Measurements from ENCODE around the gene SH2D3C.
"Not testable (repeated sequence)": the region's sequence is repeated elsewhere in the genome, so short reads cannot be mapped to it uniquely, and the experiment has no call there.

Gene SH2D3C

DNA sequence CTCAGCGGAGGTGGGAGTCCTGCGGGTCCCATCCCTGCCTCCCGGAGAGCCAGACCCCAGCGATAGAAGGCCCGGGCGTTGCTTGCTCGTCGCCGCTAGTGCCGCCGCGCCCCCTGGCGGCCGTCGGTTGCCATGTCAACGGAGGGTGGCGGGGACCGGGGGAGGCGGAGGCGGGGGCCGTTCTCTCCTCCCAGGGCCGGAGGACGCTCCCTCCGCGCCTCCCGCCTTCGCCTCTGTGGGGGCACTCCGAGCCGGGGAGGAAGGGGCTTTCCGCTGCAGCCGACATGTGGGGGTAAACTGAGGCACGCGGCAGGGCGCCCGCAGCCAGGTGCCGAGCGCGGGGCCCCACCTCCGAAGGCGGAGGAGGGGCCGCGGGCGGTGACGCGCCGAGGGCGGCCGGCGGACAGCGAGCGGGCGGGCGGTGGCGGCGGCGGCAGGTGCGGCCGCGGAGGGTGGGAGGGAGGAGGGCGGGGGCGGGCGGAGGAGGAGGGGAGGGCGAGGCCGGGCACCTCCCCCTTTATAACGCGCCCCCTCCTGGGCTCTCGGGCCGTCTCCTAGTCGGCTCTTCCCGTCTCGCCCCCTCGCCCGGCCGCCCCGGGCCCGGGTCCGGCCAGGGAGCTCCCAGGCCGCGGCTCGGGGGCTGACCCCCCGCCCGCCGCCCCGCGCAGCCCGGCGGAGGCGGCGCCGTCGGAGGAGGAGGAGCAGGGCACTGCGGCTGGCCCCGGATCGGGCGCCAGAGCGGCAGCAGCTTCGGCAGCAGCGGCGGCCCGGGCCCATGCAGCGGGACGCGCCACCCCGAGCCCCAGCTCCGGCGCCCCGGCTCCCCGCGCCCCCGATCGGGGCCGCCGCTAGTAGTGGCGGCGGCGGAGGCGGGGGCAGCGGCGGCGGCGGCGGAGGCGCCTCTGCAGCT, 6.8 kb upstream of the SH2D3C start:
- peak; percentile 78 for DNase-seq

DNA sequence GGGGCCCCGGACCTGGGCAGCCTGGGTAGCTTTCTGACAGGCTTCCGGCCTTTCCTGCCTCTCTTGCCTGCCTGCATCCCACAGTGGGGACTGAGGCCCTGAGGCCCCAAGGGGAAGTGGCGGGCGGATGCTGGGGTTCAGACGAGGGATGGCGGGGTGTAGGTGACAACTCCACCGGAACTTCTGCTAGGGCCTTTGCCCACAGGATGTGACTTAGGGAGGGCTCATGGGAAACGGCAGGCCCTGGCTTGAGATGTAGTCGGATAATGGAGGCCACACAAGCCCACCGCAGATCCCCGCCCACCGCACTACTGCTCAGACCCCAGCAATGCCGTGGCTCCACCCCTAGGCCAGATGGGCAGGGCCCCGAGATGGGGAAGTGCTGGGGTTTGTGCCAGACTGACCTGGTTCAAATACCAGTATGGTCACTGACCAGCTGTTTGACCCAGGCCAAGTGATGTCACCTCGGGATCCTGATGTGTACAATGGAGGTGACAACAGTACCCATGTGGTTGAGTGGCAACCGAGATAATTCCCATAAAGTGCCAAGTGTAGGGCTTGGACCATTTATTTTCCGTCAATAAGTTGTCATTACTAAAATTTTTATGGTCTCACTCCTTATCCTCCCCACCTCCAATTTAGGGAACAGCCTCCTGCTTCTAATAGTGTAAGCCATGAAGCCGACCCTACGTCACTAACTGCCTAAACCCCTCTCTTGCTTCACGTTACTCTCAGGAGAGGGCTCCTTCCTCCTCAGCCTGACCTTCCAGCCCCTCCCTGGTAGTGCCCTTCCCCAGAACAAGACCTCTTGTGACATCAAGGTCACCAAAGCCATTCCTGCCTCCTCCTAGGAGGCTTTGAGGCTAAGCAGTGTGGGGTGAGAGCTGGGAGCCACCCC, 4.9 kb upstream of the SH2D3C start:
- peak; percentile 86 for DNase-seq

DNA sequence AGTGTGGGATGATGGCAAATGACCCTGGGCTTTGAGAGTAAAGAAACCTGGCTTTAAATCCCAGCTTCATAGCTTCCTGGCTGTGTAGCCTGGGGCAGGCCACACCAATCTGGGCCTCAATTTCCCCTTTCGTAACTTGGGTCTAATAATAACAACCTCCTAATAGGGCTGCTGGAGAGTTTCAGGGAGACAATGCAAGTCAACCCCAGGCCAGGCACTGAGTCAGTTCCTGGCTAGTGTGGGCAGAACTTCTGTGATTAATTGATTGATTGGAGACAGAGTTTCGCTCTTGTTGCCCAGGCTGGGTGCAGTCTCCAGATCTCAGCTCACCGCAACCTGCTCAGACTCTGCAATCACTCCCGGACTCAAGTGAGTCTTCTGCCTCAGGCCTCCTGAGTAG, 3.3 kb upstream of the SH2D3C start:
- DNase-seq, result no peak

DNA sequence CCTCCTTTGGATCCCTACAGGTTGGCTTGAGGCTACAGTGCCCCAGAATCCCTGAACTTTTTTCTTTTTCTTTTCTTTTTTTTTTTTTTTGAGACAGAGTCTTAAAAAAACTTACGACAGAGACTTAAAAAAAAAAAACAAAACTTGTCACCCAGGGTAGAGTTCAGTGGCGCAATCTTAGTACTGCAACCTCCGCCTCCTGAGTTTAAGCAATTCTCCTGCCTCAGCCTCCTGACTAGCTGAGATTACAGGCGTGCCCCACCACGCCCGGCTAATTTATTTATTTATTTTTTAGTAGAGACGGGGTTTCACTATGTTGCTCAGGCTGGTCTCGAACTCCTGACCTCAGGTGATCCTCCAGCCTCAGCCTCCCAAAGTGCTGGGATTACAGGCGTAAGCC, 2.4 kb upstream of the SH2D3C start:
- DNase-seq, result not testable (repeated sequence)

DNA sequence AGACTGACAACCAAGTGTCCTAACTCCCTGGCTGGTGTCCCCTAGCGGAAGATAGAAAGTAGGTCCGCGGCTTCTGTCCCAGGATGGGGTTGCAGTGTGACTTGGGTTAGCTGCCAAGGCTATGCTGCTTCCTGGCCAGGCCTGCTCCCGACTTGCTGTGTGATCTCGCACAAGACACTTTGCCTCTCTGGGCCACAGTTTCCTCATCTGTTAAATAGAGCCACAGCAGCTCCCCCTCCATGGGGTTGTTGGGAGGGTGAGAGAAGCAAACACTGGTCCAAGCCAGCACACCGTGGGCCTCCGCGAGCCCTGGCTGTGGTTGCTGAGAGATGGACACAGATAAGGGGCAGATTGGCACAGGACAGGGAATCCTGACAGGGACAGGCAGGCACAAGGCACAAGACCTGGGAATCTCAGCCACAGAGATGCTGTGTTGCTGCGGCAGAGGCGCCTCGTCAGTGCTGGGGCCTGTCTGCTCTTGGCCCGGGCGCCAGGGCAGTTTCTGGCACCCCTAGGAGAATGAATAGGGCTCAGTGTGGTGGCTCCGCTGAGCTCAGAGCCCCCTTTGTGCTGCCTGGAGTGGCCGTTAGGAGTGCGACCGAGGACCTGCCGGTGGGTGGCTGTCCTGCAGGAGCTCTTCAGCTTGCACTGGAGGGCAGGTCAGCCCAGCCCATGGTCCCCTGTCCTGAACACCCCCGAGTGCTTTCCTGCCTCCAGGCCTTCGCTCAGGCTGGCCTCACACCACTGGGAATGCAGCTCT, 1.8 kb upstream of the SH2D3C start:
- DNase-seq, result no peak

DNA sequence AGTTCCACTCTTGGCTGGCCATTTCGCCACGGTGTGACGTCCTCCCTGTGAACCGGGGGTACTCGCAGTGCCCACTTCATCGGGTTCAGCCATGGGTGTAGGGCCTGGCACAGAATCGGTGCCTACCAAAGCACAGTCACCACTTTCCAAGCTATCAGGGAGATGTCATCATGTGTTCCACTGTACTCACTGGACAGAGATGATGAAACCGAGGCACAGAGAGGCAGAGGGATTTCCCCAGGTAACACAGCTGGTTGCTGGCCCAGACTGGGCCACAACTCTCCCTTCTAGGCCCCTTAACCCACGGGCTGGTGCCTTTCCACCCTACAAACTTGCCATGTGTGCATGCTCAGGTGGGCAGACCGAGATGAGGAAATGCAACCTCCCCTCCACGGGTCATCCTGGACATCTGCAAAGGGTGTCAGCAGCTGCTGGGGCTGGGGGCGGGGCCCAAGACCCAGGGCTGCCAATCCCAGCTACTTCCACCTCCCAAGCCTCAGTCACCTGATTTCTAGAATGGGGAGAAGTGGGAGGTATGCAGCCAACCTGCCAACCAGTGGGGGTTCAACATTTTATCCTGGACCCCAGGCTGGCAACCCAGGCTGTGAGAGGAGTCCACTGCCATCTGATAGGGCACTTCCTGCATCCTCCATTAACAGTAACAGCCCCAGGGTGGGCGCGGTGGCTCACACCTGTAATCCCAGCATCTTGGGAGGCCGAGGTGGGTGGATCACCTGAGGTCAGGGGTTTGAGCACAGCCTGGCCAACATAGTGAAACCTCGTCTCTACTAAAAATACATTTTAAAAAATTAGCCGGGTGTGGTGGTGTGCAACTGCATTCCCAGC, 893 bp upstream of the SH2D3C start:
- DNase-seq, result peak; percentile 63

DNA sequence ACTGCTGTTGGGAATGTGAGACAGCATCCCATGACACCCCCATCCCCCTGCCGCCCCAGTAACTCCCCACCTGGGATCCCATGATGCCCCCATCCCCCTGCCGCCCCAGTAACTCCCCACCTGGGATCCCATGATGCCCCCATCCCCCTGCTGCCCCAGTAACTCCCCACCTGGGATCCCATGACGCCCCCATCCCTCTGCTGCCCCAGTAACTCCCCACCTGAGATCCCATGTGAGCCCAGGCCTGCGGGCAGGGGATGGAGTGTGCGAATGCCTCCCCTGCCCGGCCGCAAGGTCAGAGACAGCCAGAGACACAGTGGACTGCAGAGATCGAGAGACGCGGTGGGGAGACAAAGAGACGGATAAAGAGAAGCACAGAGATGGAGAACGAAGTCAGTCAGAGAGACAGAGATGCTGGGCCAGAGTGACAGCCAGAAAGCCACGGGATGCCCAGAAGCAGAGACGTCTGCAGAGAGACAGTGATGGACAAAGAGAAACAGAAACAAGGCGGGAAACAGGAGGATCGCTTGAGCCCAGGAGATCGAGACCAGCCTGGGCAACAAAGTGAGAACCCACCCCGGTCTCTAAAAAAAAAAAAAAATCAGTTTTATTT, 992 bp downstream of the SH2D3C start:
- no peak for DNase-seq

DNA sequence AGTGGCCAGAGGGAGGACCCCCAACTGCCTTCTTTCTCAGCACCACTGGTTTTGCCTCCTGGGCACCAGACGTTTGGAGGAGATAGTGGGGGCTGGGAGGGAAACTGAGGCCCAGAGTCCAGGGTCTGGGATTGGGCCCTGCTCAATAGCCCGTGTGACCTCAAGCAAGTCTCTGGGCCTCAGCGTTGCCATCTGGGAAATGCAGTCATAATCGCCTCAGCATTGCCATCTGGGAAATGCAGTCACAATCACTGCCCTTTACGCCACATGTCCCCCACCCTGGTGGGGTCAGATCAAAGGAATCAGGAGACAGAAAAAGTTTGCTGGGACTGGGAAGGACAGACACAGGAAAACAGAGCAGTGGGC, 1.6 kb downstream of the SH2D3C start:
- DNase-seq, result no peak

DNA sequence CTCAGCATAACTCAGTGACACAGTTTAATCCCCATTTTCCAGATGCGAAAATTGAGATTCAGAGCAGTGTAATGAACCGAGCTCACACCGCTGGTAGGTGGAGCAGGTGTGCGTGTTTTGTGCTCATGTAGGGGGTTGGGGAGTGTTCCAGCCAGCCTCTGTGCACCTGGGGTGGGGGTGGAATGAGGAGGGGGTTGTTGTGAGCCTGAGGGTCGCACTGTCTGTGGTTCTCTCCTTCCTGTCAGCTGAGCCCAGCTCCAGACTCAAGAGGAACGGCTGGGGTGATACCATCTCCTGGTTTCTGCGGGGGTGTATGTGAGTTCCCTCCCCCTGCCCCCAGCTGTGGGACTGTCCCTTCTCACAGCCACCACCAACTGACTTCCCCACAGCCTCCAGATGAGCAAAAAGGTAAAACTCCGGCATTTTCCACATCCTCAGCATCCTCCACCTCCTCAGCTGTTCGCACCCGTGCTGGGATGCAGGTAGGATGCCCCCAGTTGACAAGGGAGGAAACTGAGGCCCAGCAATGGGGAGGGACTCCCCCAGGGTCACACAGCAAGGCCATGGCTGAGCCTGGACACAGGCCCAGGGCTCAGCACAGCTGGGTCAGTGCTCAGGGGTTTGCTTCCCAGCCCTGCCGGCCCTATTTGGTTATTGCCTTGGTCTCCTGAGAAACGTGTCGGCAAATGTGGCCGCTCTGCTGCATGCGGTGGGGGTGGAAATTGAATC, 2.1 kb downstream of the SH2D3C start:
- DNase-seq, result peak; percentile 27

DNA sequence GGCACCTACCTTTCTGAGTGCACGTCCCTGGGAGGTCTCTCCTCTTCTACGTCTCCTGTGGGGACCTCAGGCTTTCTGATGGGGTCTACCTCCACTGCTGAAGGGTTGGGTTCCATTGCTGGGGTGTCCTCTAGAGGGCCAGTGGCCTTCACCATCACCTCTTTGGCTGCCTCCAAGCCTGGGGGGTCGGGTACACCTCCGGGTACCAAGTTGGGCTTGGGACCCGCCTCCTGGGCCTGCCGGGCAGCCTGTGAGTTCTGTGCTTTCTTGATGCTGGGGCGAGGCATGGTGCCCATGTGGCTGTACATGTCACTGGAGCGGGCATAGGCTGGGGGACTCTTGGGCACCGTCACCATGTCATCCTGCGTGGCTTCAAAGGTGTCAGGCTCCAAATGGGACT, 4.5 kb downstream of the SH2D3C start:
- DNase-seq, result no peak

DNA sequence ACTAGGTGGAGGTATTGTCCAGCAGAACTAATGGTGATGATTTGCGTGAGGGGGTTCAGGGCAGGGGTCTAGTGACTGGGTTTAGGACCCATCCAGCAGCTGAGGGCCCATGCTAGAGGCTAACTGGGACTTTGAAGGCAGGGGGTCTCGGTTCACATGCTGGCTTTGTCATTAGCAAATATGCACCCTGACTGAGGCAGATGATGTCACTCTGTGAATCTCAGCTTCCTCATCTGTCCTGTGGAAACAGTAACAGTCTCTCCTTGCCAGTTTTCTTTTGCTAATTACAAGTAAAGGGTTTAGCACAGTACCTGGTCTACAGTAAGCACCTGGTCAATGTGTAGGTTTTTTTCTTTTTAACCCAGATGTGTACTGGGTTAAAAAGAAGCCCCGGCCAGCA, 5.2 kb downstream of the SH2D3C start:
- no peak for DNase-seq

DNA sequence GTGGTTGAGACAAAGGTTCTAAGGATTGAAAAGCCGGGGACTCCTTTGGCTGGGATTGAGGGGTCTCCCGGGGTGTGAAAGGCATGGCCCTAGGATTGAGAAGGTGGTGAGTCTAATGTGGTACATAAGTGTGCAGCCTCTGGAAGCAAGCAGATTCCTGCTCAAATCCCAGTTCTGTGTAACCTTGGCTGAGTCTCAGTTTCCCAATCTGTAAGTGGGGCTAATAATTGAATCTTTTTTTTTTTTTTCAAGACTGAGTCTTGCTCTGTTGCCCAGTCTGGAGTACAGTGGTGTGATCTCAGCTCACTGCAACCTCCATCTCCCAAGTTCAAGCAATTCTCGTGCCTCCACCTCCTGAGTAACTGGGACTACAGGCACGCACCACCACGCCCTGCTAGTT, 5.9 kb downstream of the SH2D3C start:
- no peak for DNase-seq

DNA sequence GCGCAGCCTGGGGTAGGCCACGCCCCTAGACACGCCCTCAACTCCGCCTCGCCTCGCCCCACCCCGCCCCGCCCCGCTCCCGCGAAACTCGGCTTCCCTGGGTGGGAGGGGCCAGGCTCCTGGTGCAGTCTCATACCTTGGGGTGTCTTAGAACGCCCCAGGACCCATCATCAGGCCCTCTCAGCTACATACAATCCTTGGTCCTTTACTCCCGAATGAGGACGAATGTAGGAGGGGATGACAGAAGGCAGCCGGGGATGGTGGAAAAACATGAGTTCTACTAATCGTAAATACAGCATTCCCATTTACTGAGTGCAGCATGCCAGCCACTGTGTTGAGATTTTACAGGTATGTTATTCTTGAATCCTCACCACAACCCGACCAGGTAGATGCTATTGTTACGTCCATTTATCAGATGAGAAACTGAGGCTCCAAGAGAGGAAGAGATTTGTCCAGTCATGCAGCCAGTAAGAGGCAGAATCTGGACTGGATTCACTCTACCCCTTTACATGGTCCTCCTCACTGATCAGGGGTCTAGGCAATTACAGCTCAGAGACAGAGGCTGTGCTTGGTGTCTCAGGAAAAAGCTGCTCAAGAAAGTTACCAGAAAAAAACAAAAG, 6.8 kb downstream of the SH2D3C start:
- no peak for DNase-seq

DNA sequence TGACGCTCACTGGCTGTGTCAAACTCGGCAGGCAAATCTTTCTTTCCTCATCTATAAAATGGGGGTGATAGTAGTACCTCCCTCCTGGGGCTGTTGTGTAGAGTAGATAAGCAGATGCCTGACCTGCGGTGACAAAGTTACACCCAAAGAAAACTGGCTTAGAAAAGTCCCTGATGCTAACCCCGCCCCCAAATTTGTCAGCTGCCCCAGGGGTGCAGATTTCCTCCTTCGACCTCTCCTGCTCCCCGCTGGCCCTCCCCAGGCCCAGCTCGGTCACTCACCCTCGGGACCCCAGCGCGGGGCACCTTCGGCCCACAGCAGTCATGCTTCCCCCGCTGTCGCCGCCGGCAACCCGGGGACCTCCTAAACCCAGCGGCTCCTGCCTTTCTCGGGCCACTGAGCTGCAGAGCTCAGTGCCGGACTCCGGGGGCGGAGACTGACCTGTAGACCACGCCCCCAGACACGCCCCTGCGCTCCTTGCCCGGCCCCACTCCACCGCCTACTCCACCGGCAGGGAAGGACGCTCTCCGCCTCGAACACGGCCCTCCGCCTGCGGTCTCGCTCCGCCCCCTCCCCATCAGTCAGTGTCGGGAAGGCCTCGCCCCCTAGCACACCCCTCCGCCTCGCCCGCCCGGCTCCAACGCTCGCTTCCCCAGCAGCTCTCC, 7.4 kb downstream of the SH2D3C start:
- DNase-seq, result peak; percentile 76

DNA sequence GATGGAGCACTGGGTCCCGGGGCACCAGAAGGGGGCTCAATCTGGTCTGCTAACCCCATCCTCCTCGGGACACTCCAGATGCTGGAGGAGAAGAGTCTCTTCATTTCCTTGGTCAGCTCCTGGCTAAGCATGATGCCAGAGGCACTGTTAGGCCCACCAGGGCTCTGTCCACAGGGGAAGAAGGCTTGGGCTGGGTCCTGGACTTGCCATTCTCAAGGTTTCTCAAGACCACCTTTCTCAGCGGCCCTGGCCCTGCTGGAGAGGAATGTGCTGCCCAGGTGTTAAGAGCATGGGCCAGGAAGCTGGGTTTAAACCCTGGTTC, 7.9 kb downstream of the SH2D3C start:
- no peak for DNase-seq

DNA sequence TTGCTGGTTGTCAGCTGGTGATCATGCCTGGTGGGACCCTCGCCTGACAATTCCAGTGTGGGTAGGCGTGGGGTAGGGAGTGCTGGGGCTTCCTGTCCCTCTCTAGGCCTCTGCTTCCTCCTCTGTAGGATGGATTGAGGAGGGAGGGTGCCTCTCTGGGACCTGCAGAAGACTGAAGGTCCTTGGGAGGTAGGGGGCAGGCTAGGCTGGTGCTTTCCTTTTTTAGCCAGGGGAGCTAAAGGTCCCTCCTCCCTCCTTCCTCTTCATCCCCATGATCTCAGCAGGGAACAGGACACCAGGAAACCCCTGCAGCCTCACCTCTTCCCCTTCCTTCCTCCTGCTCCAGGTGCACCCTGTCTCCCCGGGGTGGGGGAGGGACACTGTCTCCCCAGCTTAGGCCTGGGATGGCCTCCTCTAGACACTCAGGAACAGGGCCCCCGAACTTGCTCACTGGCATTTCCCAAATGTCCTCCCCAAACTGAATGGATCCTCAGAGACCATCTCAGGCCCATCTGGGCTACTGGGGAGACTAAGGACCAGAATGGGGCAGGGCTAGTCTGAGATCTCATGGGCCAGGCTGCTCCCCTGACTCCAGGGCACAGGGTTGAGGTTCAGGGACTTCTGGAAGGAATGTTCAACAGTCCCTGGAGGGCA, 8.4 kb downstream of the SH2D3C start:
- DNase-seq, result no peak

DNA sequence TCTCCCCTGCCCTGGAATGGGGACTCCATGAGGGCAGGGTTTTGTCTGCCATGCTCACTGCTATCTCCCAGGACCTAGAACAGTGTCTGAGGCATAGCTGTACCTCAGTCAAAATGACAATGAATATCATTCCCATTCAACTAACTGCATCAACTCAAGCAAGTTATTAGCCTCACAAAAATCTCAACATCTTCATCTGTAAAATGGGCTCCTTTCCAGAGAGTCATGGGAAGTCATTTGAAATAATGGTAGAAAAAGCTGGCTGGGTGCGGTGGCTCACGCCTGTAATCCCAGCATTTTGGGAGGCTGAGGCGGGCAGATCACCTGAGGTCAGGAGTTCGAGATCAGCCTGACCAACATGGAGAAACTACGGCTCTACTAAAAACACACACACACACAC, 9.4 kb downstream of the SH2D3C start:
- DNase-seq, result no peak

DNA sequence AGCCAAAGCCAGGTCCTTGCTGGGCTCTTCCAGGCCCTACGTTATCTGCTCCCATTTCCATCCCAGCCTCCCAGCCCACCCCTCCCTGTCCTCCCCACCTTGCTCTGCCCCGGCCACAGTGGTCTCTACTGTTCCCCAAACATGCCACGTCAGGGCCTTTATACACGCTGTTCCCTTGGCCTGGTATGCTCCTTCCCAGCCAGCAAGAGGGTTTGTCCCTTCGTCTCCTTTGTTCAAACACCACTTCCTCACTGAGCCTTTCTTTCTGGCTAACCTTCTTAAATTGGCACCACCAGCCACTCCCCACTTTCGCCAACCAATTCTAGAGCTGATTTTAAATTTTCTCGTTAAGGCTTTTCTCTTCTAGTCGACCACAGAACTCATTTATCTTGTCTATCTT, 9.8 kb downstream of the SH2D3C start:
- no peak for DNase-seq

DNA sequence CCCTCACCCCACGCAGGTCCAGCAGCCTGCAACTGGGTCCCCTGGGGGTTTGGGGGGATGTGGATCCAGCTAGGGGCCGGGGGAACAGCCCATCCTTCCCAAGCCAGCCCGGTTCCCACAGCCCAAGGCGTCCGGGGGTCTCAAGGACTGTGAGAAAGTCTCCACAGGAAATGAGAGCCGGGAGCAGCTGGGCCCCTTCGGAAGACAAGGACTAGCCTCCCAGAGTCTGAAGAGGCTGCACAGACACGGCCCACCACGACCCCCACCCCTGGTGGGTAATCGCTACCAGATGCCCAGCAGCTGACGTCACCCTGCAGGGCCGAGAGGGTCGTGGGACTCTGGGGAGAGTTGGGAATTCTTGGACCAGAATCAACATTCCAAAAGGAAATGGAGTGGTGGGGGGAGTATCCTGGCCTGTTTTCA, 10.5 kb downstream of the SH2D3C start:
- no peak for DNase-seq

DNA sequence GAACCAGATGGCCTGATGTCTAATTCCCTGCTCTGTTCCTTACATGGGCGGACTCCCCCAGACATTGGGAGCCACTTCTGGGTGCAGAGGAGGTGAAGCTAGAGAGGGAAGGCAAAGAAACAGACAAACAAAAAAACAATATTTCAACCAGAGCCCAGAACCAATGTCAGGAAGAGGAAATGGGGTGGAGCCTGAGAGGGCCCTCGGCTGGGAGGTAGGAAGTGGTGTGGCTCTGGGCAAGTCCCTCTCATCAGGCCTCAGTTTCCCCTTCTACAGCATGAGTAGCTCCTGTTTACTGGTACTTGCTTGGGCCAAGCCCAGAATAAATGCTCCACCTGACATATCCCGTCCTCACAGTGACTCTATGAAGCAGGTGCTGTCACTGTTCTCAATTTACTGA, 11.1 kb downstream of the SH2D3C start:
- no peak for DNase-seq
